Liver (tissue), 9 donors: ENCODE data around the gene PELI3. TPM values are rescaled to one million over a fixed set of nuclear protein-coding genes. Genes with fewer than 3 reads are reported as not detected.

ENCODE experiments used
- DNase-seq: peaks from one replicate; pipeline ENCODE4 v3.0.0-alpha.2; 2017; ENCODE audit warnings: low spot score
- H3K27ac ChIP-seq, 2 donors: one replicate each; pipeline ENCODE4 v1.7.0; 2013; ENCODE audit warnings: inconsistent platforms in 2 of 2, low read length in 2 of 2, control low read depth in 1 of 2, low read depth in 1 of 2, mild to moderate bottlenecking in 1 of 2
- H3K27me3 ChIP-seq, 4 donors: one replicate each; pipeline versions ENCODE4 v1.6.1 to v1.7.0; 2013; ENCODE audit warnings: low read length in 3 of 4, inconsistent platforms in 1 of 4, mild to moderate bottlenecking in 1 of 4, moderate library complexity in 1 of 4; ENCODE audit not compliant: control insufficient read depth in 4 of 4, insufficient read depth in 4 of 4
- H3K36me3 ChIP-seq, 4 donors: one replicate each; pipeline versions ENCODE4 v1.6.1 to v1.7.0; 2013; ENCODE audit warnings: low read length in 3 of 4, mild to moderate bottlenecking in 3 of 4, low read depth in 1 of 4, moderate library complexity in 1 of 4; ENCODE audit not compliant: control insufficient read depth in 4 of 4, insufficient read depth in 3 of 4
- H3K4me1 ChIP-seq, 4 donors: one replicate each; pipeline versions ENCODE4 v1.6.1 to v1.7.0; 2013; ENCODE audit warnings: low read length in 3 of 4, mild to moderate bottlenecking in 3 of 4, moderate library complexity in 1 of 4; ENCODE audit not compliant: control insufficient read depth in 4 of 4, insufficient read depth in 4 of 4
- H3K4me3 ChIP-seq, 3 donors: one replicate each; pipeline versions ENCODE4 v1.6.1 to v1.7.0; 2013; ENCODE audit warnings: low read length in 3 of 3, control low read depth in 1 of 3, low read depth in 1 of 3, mild to moderate bottlenecking in 1 of 3
- H3K9ac ChIP-seq, 2 donors: one replicate each; pipeline ENCODE4 v1.7.0; 2013; ENCODE audit warnings: low read length in 2 of 2, mild to moderate bottlenecking in 2 of 2, moderate library complexity in 2 of 2, control low read depth in 1 of 2, low read depth in 1 of 2
- H3K9me3 ChIP-seq, 4 donors: one replicate each; pipeline versions ENCODE4 v1.6.1 to v1.7.0; 2013; ENCODE audit warnings: low read length in 3 of 4; ENCODE audit not compliant: control insufficient read depth in 4 of 4
- EGR1 ChIP-seq, 2 donors: IDR thresholded peaks; 2 replicates each; pipeline ENCODE4 v1.6.1; 2016 to 2018; ENCODE audit warnings: antibody characterized with exemption in 2 of 2, low read depth in 2 of 2
- GABPA ChIP-seq, 2 donors: IDR thresholded peaks in 1 of 2; conservative IDR thresholded peaks in 1 of 2; 2 replicates each; pipeline ENCODE4 v1.6.1; 2016; ENCODE audit warnings: antibody characterized with exemption in 2 of 2, mild to moderate bottlenecking in 1 of 2, moderate library complexity in 1 of 2
- HNF4A ChIP-seq, 2 donors: conservative IDR thresholded peaks; 2 replicates each; pipeline ENCODE4 v1.6.1; 2016; ENCODE audit warnings: antibody characterized with exemption in 2 of 2, mild to moderate bottlenecking in 2 of 2
- JUND ChIP-seq, 2 donors: IDR thresholded peaks; 2 replicates each; pipeline ENCODE4 v1.6.1; 2016; ENCODE audit warnings: antibody characterized with exemption in 2 of 2
- SP1 ChIP-seq: IDR thresholded peaks from 2 replicates; pipeline ENCODE4 v1.6.1; 2018; ENCODE audit warnings: antibody characterized with exemption, mild to moderate bottlenecking
- WGBS: extraction: QIAGEN DNeasy Blood & Tissue Kit; methylation state at CpG from one replicate; pipeline ENCODE4 v1.1.7; 2013; 5-methylcytosine and 5-hydroxymethylcytosine counted together
- polyA plus RNA-seq, 2 donors: library from polyadenylated mRNA; stranded (reverse) in 1 of 2; unstranded in 1 of 2; fragments of 200-250 nt in 1 of 2; fragments of >200 nt in 1 of 2; fragmentation: Nextera tagmentation in 1 of 2; extraction: Ambion mirVana in 1 of 2; gene quantifications; one replicate each; pipeline versions ENCODE4 v1.2.1 to v1.2.3, GENCODE V29; 2013 to 2015
- total RNA-seq, 2 donors: library from RNA; depleted of rRNA; stranded (reverse); fragments of >200 nt; gene quantifications; one replicate each; pipeline ENCODE4 v1.2.3, GENCODE V29; 2014
- TF ChIP-seq, protein P1 (sequence below): IDR thresholded peaks from 2 replicates; pipeline ENCODE4 v1.6.1; 2016; ENCODE audit warnings: antibody characterized with exemption, mild to moderate bottlenecking
- TF ChIP-seq, protein P2 (sequence below): fragments of 150-350 bp; IDR thresholded peaks from 2 replicates; pipeline ENCODE4 v1.5.1; 2017; ENCODE audit warnings: improper control_type of control experiment, low read depth, low read length; ENCODE audit not compliant: missing input control
- donor health status: healthy.
- donor health status: healthy.
- donor health status: healthy.
- donor health status: healthy.
- donor health status: healthy.

PELI3 gene
- total and polyA plus RNA-seq, 4 donors, result 1.7 to 5.4 (median 2.1) TPM

DNA sequence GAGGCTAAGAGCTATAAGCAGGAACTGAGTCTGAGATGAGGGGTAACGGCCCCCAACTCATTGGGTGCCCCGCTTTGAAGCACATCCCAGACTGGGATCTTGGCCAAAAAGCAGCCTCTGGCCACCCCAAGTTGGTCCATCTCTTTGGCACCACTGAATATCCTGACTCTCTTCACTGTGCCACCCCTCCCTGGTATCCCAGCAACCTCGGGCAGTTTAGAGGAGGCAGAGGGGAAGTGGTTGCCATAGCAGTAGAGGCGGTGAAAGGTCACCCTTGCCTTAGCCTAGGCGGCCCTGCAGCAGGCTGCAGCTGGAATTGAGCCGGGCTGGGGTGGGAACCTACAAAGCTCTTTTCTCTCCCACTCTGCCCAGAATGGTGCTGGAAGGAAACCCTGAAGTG is 1.1 kb downstream of the PELI3 start:
- WGBS, result 38% methylated on average over 6 of the region's 6 CpGs
- H3K4me1 ChIP-seq, result peaks cover 4 to 16% (median 10%) of the 10 kb centered on the region in 4 donors
- no peaks in the 10 kb centered on the region for H3K27me3 ChIP-seq
- H3K27ac ChIP-seq, result no peak overlapping the region
- H3K9ac ChIP-seq, result no peak overlapping the region
- H3K36me3 ChIP-seq, result peaks cover 0 to 5% (median 0%) of the 10 kb centered on the region in 4 donors
- TF ChIP-seq EGR1 (IDR thresholded peaks at IDR 0.05; ENCODE audit: low read depth in 2 of 2) (no peak), HNF4A (conservative IDR thresholded peaks at IDR 0.05) (no peak), GABPA (IDR thresholded peaks at IDR 0.05 in 1 of 2, conservative IDR thresholded peaks at IDR 0.05 in 1 of 2) (no peak)
- TF ChIP-seq, protein P1, sequence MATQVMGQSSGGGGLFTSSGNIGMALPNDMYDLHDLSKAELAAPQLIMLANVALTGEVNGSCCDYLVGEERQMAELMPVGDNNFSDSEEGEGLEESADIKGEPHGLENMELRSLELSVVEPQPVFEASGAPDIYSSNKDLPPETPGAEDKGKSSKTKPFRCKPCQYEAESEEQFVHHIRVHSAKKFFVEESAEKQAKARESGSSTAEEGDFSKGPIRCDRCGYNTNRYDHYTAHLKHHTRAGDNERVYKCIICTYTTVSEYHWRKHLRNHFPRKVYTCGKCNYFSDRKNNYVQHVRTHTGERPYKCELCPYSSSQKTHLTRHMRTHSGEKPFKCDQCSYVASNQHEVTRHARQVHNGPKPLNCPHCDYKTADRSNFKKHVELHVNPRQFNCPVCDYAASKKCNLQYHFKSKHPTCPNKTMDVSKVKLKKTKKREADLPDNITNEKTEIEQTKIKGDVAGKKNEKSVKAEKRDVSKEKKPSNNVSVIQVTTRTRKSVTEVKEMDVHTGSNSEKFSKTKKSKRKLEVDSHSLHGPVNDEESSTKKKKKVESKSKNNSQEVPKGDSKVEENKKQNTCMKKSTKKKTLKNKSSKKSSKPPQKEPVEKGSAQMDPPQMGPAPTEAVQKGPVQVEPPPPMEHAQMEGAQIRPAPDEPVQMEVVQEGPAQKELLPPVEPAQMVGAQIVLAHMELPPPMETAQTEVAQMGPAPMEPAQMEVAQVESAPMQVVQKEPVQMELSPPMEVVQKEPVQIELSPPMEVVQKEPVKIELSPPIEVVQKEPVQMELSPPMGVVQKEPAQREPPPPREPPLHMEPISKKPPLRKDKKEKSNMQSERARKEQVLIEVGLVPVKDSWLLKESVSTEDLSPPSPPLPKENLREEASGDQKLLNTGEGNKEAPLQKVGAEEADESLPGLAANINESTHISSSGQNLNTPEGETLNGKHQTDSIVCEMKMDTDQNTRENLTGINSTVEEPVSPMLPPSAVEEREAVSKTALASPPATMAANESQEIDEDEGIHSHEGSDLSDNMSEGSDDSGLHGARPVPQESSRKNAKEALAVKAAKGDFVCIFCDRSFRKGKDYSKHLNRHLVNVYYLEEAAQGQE, result no peak
- no peaks in the 10 kb centered on the region for H3K9me3 ChIP-seq
- H3K4me3 ChIP-seq, result peak overlapping the region in 1 of 3 donors; percentile 28
- no peak for DNase-seq

DNA sequence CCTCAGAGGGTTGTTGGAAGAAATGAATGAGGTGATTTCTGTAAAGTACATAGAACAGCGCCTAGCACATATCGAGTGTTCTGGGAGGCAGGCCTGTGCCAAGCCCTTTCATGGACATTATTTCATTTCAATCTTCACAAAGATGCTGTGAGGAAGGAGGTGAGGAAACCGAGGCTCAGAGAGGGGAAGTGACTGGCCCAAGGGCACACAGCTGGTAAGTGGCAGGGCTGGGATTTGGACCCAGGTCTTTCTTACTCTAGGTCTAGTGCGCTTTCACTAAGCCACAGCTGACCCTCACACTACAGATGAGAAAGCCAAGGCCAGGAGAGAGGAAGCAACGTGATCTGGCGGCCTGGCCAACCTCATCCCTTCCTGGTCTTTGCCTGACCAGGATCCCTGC is 2.0 kb downstream of the PELI3 start:
- Histone ChIP-seq H3K27me3 (no peaks in the 10 kb centered on the region), H3K36me3 (peaks cover 0 to 5% (median 0%) of the 10 kb centered on the region in 4 donors), H3K4me1 (peaks cover 4 to 16% (median 10%) of the 10 kb centered on the region in 4 donors), H3K9ac (no peak overlapping the region), H3K27ac (no peak overlapping the region), H3K4me3 (no peak overlapping the region), H3K9me3 (no peaks in the 10 kb centered on the region)
- TF ChIP-seq, protein P2, sequence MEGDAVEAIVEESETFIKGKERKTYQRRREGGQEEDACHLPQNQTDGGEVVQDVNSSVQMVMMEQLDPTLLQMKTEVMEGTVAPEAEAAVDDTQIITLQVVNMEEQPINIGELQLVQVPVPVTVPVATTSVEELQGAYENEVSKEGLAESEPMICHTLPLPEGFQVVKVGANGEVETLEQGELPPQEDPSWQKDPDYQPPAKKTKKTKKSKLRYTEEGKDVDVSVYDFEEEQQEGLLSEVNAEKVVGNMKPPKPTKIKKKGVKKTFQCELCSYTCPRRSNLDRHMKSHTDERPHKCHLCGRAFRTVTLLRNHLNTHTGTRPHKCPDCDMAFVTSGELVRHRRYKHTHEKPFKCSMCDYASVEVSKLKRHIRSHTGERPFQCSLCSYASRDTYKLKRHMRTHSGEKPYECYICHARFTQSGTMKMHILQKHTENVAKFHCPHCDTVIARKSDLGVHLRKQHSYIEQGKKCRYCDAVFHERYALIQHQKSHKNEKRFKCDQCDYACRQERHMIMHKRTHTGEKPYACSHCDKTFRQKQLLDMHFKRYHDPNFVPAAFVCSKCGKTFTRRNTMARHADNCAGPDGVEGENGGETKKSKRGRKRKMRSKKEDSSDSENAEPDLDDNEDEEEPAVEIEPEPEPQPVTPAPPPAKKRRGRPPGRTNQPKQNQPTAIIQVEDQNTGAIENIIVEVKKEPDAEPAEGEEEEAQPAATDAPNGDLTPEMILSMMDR, result no peak
- TF ChIP-seq HNF4A (conservative IDR thresholded peaks at IDR 0.05) (no peak), SP1 (no peak), GABPA (IDR thresholded peaks at IDR 0.05 in 1 of 2, conservative IDR thresholded peaks at IDR 0.05 in 1 of 2) (no peak)
- WGBS, result 91% methylated on average over 6 of the region's 6 CpGs
- DNase-seq, result no peak

DNA sequence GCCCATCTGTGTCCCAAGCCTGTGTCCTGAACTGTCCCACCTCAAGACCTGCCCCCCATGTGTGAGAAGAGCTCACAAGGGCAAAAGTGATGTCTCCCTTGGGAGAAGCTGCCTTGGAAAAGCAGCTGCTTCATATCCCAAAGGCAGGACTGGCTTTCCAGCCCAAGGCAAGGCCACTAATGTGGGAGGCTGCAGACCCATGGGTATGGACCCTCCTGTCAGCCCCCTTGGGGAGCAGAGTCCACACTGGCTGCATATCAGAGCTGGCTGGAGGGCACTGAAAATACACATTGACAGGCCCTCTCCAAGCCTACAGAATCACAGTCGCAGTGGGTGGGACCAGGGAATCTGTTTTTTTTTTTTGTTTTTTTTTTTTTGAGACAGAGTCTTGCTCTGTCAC is 2.7 kb downstream of the PELI3 start:
- peaks cover 0 to 8% (median 0%) of the 10 kb centered on the region in 4 donors for H3K36me3 ChIP-seq
- H3K9me3 ChIP-seq, result no peaks in the 10 kb centered on the region
- WGBS, result 92% methylated on average over 1 of the region's 1 CpG
- no peak overlapping the region for H3K4me3 ChIP-seq
- H3K27ac ChIP-seq, result no peak overlapping the region
- peaks cover 4 to 16% (median 10%) of the 10 kb centered on the region in 4 donors for H3K4me1 ChIP-seq
- H3K27me3 ChIP-seq, result no peaks in the 10 kb centered on the region
- TF ChIP-seq, protein P1, result no peak
- TF ChIP-seq JUND (IDR thresholded peaks at IDR 0.05), result no peak
- DNase-seq, result no peak
- H3K9ac ChIP-seq, result no peak overlapping the region
